ENCODE data around the gene CHRNB2. TPM values are rescaled to one million over a fixed set of nuclear protein-coding genes. Genes with fewer than 3 reads are reported as not detected.

Gene CHRNB2
- total RNA-seq, 1 donor from 2014 or later, result 2.5 TPM

- H3K36me3 ChIP-seq (ENCODE audit: control insufficient read depth, insufficient read depth, low read length), result peaks cover 3% of the 10 kb centered on the region
- no peak for DNase-seq (ENCODE audit: low read depth)
- no peak for TF ChIP-seq CTCF (IDR thresholded peaks at IDR 0.05; ENCODE audit: insufficient read depth, low read length, poor library complexity, severe bottlenecking)
- peak overlapping the region; percentile 85 for H3K4me3 ChIP-seq (ENCODE audit: low read depth, low read length)
- H3K27me3 ChIP-seq (ENCODE audit: control insufficient read depth, insufficient read depth, low read length), result no peaks in the 10 kb centered on the region
These were observed 10.2 kb upstream of the CHRNB2 start for GRCh38 chr1:154557248-154557938.

GRCh38 chr1:154557939-154558719, 9.4 kb upstream of the CHRNB2 start, which contains the start of gene UBE2Q1:
UBE2Q1 (minus strand) TSS chr1:154558662; CDS start chr1:154558553, 109 bp downstream.
- DNase-seq (ENCODE audit: low read depth), result no peak
- Histone ChIP-seq H3K36me3 (ENCODE audit: control insufficient read depth, insufficient read depth, low read length) (peaks cover 2% of the 10 kb centered on the region), H3K27me3 (ENCODE audit: control insufficient read depth, insufficient read depth, low read length) (no peaks in the 10 kb centered on the region), H3K4me3 (ENCODE audit: low read depth, low read length) (peak within 1 kb of the TSS; percentile 85)
- TF ChIP-seq CTCF (IDR thresholded peaks at IDR 0.05; ENCODE audit: insufficient read depth, low read length, poor library complexity, severe bottlenecking), result no peak

GRCh38 chr1:154558720-154559465, 8.7 kb upstream of the CHRNB2 start:
- no peaks in the 10 kb centered on the region for H3K36me3 ChIP-seq (ENCODE audit: control insufficient read depth, insufficient read depth, low read length)
- peak overlapping the region; percentile 85 for H3K4me3 ChIP-seq (ENCODE audit: low read depth, low read length)
- TF ChIP-seq CTCF (IDR thresholded peaks at IDR 0.05; ENCODE audit: insufficient read depth, low read length, poor library complexity, severe bottlenecking), result no peak
- DNase-seq (ENCODE audit: low read depth), result peak; percentile 86
- no peaks in the 10 kb centered on the region for H3K27me3 ChIP-seq (ENCODE audit: control insufficient read depth, insufficient read depth, low read length)

- H3K27me3 ChIP-seq (ENCODE audit: control insufficient read depth, insufficient read depth, low read length), result no peaks in the 10 kb centered on the region
- TF ChIP-seq CTCF (IDR thresholded peaks at IDR 0.05; ENCODE audit: insufficient read depth, low read length, poor library complexity, severe bottlenecking), result peak; percentile 90
- H3K4me3 ChIP-seq (ENCODE audit: low read depth, low read length), result peak overlapping the region; percentile 85
- H3K36me3 ChIP-seq (ENCODE audit: control insufficient read depth, insufficient read depth, low read length), result no peaks in the 10 kb centered on the region
- DNase-seq (ENCODE audit: low read depth), result peak; percentile 65
These were observed 8.0 kb upstream of the CHRNB2 start for GRCh38 chr1:154559466-154560044.

GRCh38 chr1:154565876-154566275, 1.7 kb upstream of the CHRNB2 start:
- peaks cover 35% of the 10 kb centered on the region for H3K27me3 ChIP-seq (ENCODE audit: control insufficient read depth, insufficient read depth, low read length)
- H3K36me3 ChIP-seq (ENCODE audit: control insufficient read depth, insufficient read depth, low read length), result no peaks in the 10 kb centered on the region
- no peak for TF ChIP-seq CTCF (IDR thresholded peaks at IDR 0.05; ENCODE audit: insufficient read depth, low read length, poor library complexity, severe bottlenecking)
- no peak overlapping the region for H3K4me3 ChIP-seq (ENCODE audit: low read depth, low read length)
- no peak for DNase-seq (ENCODE audit: low read depth)

Data from kidney epithelial cell (primary cell).